Measurements from ENCODE around the gene USP3. TPM values are rescaled to one million over a fixed set of nuclear protein-coding genes. Genes with fewer than 3 reads are reported as not detected.

Gene USP3
- total and polyA plus RNA-seq, 2 of the 13 experiments (the other 11 are each of a cell fraction or from before 2014, with no cell fraction given), result 14.3 to 61.2 TPM

- Histone ChIP-seq H3K27ac (ENCODE audit: extremely low read length, insufficient read depth, low read length) (no peak overlapping the region), H3K9me3 (ENCODE audit: low read length) (no peaks in the 10 kb centered on the region), H4K20me1 (ENCODE audit: insufficient read depth, low read length) (no peaks in the 10 kb centered on the region), H3K4me2 (ENCODE audit: low read depth, low read length) (no peak overlapping the region), H3K36me3 (replicated peaks in 1 of 2; ENCODE audit: control insufficient read depth in 1 of 2, insufficient read depth in 2 of 2, low read length in 2 of 2) (peaks cover under 1 to 13% of the 10 kb centered on the region in 2 experiments; a peak in 4 of 5 replicates), H3K9ac (ENCODE audit: insufficient read depth, low read depth, low read length) (no peak overlapping the region), H3K27me3 (ENCODE audit: control insufficient read depth in 1 of 2, insufficient read depth in 2 of 2, low read length in 2 of 2) (no peaks in the 10 kb centered on the region; a peak in 1 of 5 replicates), H2AFZ (ENCODE audit: low read length) (no peak overlapping the region), H3K4me3 (replicated peaks in 1 of 3; ENCODE audit: insufficient read depth in 1 of 3, low read depth in 2 of 3, low read length in 3 of 3) (no peak overlapping the region), H3K4me1 (ENCODE audit: insufficient read depth, low read length) (peaks cover 10% of the 10 kb centered on the region), H3K79me2 (ENCODE audit: insufficient read depth, low read length) (no peaks in the 10 kb centered on the region)
- in situ Hi-C loops (cut with HindIII; ENCODE audit: extremely low pct_ligation_motif_present, low pct_unique_long_range_greater_than_20kb) (no loop called here), intact Hi-C loops (cut with micrococcal nuclease; ENCODE audit: unreplicated experiment) (no loop called here)
- no TSS peak for BruUV-seq (replicated peaks)
- CTCF ChIA-PET (ENCODE audit: low intra/inter-chr PET ratio, low total read pairs), result no interaction called here
- TF ChIP-seq ZNF446 (CRISPR knock-in tag; IDR thresholded peaks at IDR 0.05) (no peak), ZNF629 (CRISPR knock-in tag; conservative IDR thresholded peaks at IDR 0.05) (no peak), ZNF569 (CRISPR knock-in tag; IDR thresholded peaks at IDR 0.05; ENCODE audit: borderline replicate concordance) (no peak), ELF4 (CRISPR knock-in tag; IDR thresholded peaks at IDR 0.05; ENCODE audit: borderline replicate concordance) (no peak), ZNF878 (CRISPR knock-in tag; IDR thresholded peaks at IDR 0.05) (no peak), ZNF782 (CRISPR knock-in tag; IDR thresholded peaks at IDR 0.05; ENCODE audit: borderline replicate concordance) (no peak), PCBP1 (IDR thresholded peaks at IDR 0.05; ENCODE audit: borderline replicate concordance, low read depth, low read length) (no peak), ISL2 (CRISPR knock-in tag; IDR thresholded peaks at IDR 0.05) (no peak), RBAK (CRISPR knock-in tag; IDR thresholded peaks at IDR 0.05) (no peak), ZNF24 (IDR thresholded peaks at IDR 0.05) (no peak), IKZF1 (IDR thresholded peaks at IDR 0.05) (no peak), ZNF317 (CRISPR knock-in tag; IDR thresholded peaks at IDR 0.05) (no peak), ZNF672 (CRISPR knock-in tag; IDR thresholded peaks at IDR 0.05) (no peak), ZNF652 (CRISPR knock-in tag; IDR thresholded peaks at IDR 0.05; ENCODE audit: borderline replicate concordance, low read depth) (no peak), ZBTB25 (CRISPR knock-in tag; IDR thresholded peaks at IDR 0.05) (no peak), ZNF556 (CRISPR knock-in tag; IDR thresholded peaks at IDR 0.05; ENCODE audit: borderline replicate concordance) (no peak), NFIC (IDR thresholded peaks at IDR 0.05; ENCODE audit: low read length) (no peak), HNF4G (IDR thresholded peaks at IDR 0.05; ENCODE audit: borderline replicate concordance, low read depth, low read length) (no peak), HNF4G (CRISPR knock-in tag; IDR thresholded peaks at IDR 0.05; ENCODE audit: borderline replicate concordance, low read depth) (no peak), E2F1 (CRISPR knock-in tag; IDR thresholded peaks at IDR 0.05) (no peak)
- no peak for DNase-seq (ENCODE audit: low spot score)
- POLR2A ChIA-PET, result no interaction called here
- 89% methylated on average over 2 of the region's 2 CpGs for WGBS (ENCODE audit: low lambda C conversion rate)
- ATAC-seq, result no peak
- FAIRE-seq, result no peak
Measured at GRCh38 chr15:63604281-63604680, 99.9 kb downstream of the USP3 start.

Data from HepG2 (cell line).